ENCODE results near the gene HMGCS2.
A peak's percentile ranks its signal among the peaks of the same experiment; 100 is the strongest.

Gene HMGCS2

DNA sequence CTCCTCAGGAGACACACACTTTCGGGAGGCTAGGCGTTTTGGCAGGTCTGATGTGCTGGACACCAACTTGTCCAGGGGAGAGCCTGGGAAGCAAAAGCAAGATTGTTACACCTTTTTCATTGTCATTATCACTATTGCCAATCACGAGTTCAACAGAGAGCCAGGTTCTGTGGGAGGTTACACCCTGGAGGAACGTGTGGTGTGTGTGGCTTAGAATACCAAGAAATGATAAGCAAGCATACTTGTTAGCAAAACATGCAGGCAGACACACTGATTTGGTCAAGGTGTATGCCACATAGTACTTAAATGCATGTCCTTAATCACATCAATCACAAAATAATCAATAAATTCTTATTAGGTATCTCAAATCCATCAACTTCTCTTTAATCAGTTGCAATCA, 16.1 kb downstream of the HMGCS2 start:
- no peak for DNase-seq

- DNase-seq, result no peak
These were observed 20.7 kb downstream of the HMGCS2 start for GRCh38 chr1:119748040-119748439.

DNA sequence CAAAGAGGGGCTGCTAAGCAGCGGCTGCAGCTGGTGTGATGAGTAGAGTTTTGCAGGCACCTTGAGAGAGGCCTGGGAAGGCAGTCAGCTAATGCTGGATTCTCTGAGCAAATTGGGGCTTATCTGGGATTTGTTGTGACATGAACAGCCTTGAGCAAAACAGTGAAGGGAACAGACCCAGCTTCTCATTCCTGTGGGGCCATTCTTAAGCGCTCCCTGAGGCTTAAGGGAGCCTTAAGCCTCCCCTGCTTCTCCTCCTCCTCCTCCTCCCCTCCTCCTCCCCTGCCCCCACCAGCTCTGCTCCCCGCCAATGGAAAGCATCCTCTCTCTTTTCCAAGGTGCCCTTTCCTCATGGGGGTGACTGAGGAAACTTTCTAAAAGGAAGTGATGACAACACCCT, 21.3 kb downstream of the HMGCS2 start:
- no peak for DNase-seq

GRCh38 chr1:119745034-119745433, 23.7 kb downstream of the HMGCS2 start:
- no peak for DNase-seq

- no peak for DNase-seq
These were observed 24.1 kb downstream of the HMGCS2 start for GRCh38 chr1:119744598-119744942.

- peak; percentile 63 for DNase-seq
These were observed 24.7 kb downstream of the HMGCS2 start for GRCh38 chr1:119743776-119744597.

GRCh38 chr1:119743308-119743707, 25.4 kb downstream of the HMGCS2 start:
- no peak for DNase-seq

DNA sequence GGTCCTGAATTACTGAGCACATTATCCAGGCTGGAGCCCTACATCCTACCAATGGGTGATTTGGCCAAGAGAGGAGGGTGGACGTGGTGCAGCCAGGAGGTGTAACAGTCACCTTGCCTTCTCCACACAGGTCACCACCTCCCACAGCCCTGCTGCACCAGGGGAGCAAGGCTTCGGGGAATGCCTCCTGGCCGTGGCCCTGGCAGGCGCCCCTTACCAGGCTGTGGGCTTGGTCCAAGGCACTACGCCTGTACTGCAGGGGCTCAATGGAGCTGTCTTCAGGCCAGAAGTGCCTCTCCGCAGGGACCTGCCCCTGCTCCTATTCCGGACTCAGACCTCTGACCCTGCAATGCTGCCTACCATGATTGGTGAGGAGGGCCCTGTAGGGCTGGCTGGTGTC, 26.0 kb downstream of the HMGCS2 start:
- DNase-seq, result no peak

- DNase-seq, result no peak
These were observed 26.5 kb downstream of the HMGCS2 start for GRCh38 chr1:119742202-119742601.

- no peak for DNase-seq
These were observed 27.6 kb downstream of the HMGCS2 start for GRCh38 chr1:119740896-119741780.

DNA sequence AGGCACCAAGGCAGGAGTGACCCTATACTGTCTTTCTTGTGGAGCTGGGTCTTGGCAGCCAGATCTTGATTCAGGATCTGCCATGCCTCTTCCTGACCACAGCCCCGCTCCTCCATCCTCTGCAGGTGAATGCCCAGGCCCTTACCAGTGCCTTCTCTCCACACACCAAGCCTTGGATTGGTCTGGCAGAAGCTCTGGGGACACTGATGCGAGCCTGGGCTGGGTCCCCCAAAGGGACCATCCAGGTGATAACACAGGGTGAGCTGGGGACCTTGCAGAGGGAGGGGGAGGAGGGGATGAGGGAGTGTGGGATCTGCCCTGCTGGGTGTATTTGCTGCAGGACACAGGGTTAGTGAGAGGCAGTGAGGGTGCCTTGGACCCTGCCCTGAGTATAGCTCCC, 28.4 kb downstream of the HMGCS2 start:
- no peak for DNase-seq

- DNase-seq, result no peak
These were observed 29.6 kb downstream of the HMGCS2 start for GRCh38 chr1:119739150-119739549.

- no peak for DNase-seq
These were observed 30.5 kb downstream of the HMGCS2 start for GRCh38 chr1:119738100-119738720.

- DNase-seq, result no peak
These were observed 31.5 kb downstream of the HMGCS2 start for GRCh38 chr1:119737040-119737682.

DNA sequence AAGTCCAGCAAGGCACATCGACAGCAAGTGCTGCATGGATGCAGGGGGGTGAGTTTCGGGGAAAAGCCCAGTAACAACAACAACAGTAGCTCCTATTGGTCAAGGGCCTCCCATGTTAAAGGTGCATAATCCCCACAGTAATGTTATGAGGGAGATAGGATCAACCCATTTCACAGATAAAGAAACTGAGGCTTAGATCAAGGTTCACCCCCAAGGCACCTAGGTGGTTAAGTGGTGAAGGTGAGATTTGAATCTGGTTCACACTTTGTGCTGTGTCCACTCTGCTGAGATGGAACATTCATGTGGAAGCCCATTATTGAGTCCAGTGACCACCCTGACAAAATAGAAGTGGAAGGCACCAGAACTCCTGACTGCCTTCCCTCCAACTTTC, 32.1 kb downstream of the HMGCS2 start:
- no peak for DNase-seq

GRCh38 chr1:119735217-119735616, 33.5 kb downstream of the HMGCS2 start:
- no peak for DNase-seq

DNA sequence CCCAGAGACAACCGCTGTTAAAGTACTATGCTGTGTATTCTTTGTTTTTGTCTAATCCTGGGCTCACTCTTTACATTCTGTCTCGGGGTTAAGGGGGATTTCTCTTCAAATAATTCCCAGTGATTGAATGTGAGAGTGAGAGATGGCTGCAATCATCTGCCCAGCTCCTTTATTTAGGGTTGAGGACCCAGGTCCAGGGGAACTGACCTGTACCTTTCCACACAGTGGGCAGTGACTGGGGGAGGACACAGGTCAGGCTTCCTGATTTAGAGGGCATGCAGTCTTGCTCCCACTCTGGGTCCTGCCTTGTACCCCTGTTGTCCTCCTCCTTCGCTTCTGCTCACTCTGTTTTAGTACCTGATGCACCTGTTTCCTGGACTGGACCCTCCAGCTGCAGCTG, 35.0 kb downstream of the HMGCS2 start:
- DNase-seq, result no peak

GRCh38 chr1:119732465-119733168, 36.1 kb downstream of the HMGCS2 start:
- no peak for DNase-seq

DNA sequence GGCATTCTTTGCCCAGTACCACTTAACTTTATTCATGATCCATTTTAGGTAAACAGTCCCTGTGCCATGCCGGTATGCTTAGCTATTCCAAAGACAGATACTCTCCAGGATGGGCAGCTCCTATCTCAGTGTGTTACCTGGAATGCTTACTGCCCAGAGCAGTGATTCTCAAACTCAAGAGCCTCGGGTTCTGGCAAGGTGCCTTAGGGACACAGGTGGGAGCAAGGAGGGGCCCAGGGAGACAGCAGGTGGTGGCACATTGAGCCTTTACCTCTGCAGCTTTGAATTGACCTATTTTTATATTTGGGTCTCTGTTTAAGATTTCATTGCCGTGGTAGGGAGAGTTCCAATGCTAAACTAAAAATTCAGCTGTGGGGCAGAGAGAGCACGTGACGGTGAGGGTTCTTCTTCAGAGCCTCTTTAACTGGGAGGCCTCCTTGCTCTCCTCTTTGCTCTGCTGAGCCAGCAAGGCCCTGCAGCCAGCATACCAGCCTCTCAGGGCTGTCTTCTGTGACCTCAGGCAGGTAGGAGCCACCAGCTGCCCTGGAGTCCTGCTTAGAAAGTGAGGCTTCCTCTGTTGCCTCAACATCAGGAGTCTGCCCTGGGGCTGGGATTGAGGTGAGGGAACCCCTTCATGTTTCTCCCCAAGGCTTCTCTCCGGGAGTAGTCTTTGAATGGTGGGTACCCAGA, 36.8 kb downstream of the HMGCS2 start:
- no peak for DNase-seq

DNA sequence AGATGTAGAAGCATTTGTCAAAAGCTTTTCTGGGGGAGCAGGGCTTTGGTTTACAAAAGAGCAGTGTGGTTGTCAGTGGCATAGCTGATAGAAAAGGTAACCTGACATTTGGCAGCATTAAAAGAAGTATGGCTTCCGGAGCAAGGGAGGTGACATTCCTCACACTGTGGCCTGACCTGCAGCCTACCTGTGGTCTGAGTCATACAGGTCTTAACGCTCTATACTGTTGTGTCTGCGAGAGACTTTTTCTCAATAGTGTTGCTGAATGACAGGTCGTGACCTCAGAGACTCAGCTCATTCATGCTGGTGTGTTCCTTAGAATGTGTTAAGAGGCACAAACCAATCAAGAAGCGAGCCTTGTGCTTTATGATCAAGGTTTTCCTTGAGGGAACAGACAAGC, 37.6 kb downstream of the HMGCS2 start:
- no peak for DNase-seq

GRCh38 chr1:119729044-119729443, 39.7 kb downstream of the HMGCS2 start:
- DNase-seq, result no peak

GRCh38 chr1:119727991-119728390, 40.7 kb downstream of the HMGCS2 start:
- no peak for DNase-seq

Measured in stimulated activated CD4-positive, alpha-beta T cell treated with anti-CD3 and anti-CD28 coated beads, Interleukin-15, amount 100 ng/mL, for 24 hours (primary cell).